Measurements from ENCODE around the gene CLDN16. TPM values are rescaled to one million over a fixed set of nuclear protein-coding genes. Genes with fewer than 3 reads are reported as not detected.

Gene CLDN16
- total and polyA plus RNA-seq, 9 of the 15 experiments (the other 6 are each of a cell fraction or from before 2014, with no cell fraction given): 0.04 to 0.11 (median 0.04) TPM; not detected in 6

DNA sequence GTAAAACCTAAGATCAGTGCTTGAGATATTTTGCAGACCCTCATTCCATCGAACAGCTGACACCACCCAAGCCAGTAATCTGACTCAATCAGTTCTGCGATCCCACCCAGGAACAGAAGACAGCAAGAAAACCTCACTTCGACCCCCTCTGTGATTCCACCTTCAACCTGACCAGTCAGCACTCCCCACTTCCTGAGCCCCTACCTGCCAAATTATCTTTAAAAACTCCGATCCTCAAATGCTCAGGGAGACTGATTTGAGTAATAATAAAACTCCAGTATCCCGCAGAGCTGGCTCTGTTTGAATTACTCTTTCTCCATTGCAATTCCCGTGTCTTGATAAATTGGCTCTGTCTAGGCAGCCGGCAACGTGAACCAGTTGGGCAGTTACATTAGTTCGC, 25.7 kb upstream of the CLDN16 start (continued):
- TF ChIP-seq GABPB1 (CRISPR knock-in tag; IDR thresholded peaks at IDR 0.05): no peak
- TF ChIP-seq SP2 (IDR thresholded peaks at IDR 0.05; ENCODE audit: extremely low read depth, low read depth, low read length, poor library complexity, severe bottlenecking): no peak
- no peak for TF ChIP-seq ZNF518B (CRISPR knock-in tag; IDR thresholded peaks at IDR 0.05)
- TF ChIP-seq, protein P1, sequence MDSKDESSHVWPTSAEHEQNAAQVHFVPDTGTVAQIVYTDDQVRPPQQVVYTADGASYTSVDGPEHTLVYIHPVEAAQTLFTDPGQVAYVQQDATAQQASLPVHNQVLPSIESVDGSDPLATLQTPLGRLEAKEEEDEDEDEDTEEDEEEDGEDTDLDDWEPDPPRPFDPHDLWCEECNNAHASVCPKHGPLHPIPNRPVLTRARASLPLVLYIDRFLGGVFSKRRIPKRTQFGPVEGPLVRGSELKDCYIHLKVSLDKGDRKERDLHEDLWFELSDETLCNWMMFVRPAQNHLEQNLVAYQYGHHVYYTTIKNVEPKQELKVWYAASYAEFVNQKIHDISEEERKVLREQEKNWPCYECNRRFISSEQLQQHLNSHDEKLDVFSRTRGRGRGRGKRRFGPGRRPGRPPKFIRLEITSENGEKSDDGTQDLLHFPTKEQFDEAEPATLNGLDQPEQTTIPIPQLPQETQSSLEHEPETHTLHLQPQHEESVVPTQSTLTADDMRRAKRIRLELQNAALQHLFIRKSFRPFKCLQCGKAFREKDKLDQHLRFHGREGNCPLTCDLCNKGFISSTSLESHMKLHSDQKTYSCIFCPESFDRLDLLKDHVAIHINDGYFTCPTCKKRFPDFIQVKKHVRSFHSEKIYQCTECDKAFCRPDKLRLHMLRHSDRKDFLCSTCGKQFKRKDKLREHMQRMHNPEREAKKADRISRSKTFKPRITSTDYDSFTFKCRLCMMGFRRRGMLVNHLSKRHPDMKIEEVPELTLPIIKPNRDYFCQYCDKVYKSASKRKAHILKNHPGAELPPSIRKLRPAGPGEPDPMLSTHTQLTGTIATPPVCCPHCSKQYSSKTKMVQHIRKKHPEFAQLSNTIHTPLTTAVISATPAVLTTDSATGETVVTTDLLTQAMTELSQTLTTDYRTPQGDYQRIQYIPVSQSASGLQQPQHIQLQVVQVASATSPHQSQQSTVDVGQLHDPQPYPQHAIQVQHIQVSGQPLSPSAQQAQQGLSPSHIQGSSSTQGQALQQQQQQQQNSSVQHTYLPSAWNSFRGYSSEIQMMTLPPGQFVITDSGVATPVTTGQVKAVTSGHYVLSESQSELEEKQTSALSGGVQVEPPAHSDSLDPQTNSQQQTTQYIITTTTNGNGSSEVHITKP (IDR thresholded peaks at IDR 0.05; ENCODE audit: partially characterized antibody): no peak
- TF ChIP-seq BRCA1 (IDR thresholded peaks at IDR 0.05): no peak
- TF ChIP-seq BRCA1 (CRISPR knock-in tag; IDR thresholded peaks at IDR 0.05): no peak
- no peak for TF ChIP-seq ZNF212 (CRISPR knock-in tag; IDR thresholded peaks at IDR 0.05)
- no peak for TF ChIP-seq TCFL5 (CRISPR knock-in tag; conservative IDR thresholded peaks at IDR 0.05)
- no peak for TF ChIP-seq ATF3 (IDR thresholded peaks at IDR 0.05)
- TF ChIP-seq ATF3 (CRISPR knock-in tag; conservative IDR thresholded peaks at IDR 0.05): no peak
- TF ChIP-seq ZSCAN29 (IDR thresholded peaks at IDR 0.05): no peak
- TF ChIP-seq, protein P2, sequence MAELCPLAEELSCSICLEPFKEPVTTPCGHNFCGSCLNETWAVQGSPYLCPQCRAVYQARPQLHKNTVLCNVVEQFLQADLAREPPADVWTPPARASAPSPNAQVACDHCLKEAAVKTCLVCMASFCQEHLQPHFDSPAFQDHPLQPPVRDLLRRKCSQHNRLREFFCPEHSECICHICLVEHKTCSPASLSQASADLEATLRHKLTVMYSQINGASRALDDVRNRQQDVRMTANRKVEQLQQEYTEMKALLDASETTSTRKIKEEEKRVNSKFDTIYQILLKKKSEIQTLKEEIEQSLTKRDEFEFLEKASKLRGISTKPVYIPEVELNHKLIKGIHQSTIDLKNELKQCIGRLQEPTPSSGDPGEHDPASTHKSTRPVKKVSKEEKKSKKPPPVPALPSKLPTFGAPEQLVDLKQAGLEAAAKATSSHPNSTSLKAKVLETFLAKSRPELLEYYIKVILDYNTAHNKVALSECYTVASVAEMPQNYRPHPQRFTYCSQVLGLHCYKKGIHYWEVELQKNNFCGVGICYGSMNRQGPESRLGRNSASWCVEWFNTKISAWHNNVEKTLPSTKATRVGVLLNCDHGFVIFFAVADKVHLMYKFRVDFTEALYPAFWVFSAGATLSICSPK (IDR thresholded peaks at IDR 0.05; ENCODE audit: borderline replicate concordance): no peak
